HEK293 (cell line): ENCODE data around the gene KANK3.
A peak's percentile ranks its signal among the peaks of the same experiment; 100 is the strongest.

Source experiments
- CTCF ChIA-PET: fragments of 350-600 bp; formaldehyde crosslinking; extraction: SDS; loops from one replicate; lab custom pipeline; 2021; ENCODE audit warnings: antibody characterized with exemption; lab: Yijun Ruan, JAX
- POLR2A ChIA-PET: fragments of 300-600 bp; formaldehyde crosslinking; extraction: SDS; loops from one replicate; lab custom pipeline; 2020; ENCODE audit warnings: antibody characterized with exemption, inconsistent platforms; lab: Yijun Ruan, JAX
- H3K27ac ChIP-seq: fragments of 200-500 bp; sonication (Bioruptor generic); 2 replicates; pipeline ENCODE4 v1.5.1; 2014; ENCODE audit warnings: low read depth, low read length, control low read depth, inconsistent platforms; ENCODE audit errors: extremely low read depth
- H3K36me3 ChIP-seq, 2 experiments: fragments of 200-500 bp in 1 of 2; sonication (Bioruptor generic) in 1 of 2; 1 replicate in 1 of 2; 2 replicates in 1 of 2; pipeline ENCODE4 v1.5.1; 2014 to 2017; ENCODE audit warnings: inconsistent platforms in 2 of 2, low read length in 2 of 2; ENCODE audit not compliant: control insufficient read depth in 2 of 2, insufficient read depth in 1 of 2
- H3K4me1 ChIP-seq: fragments of 200-500 bp; sonication (Bioruptor generic); 2 replicates; pipeline ENCODE4 v1.5.1; 2014; ENCODE audit warnings: mild to moderate bottlenecking, low read length, inconsistent platforms; ENCODE audit not compliant: control insufficient read depth, insufficient read depth
- H3K4me3 ChIP-seq: 2 replicates; pipeline ENCODE4 v1.5.1; 2011; ENCODE audit warnings: low read depth, mild to moderate bottlenecking, control low read depth, low read length, moderate library complexity
- H3K9me3 ChIP-seq: fragments of 200-500 bp; sonication (Bioruptor generic); 2 replicates; pipeline ENCODE4 v1.5.1; 2014; ENCODE audit warnings: low read depth, low read length, inconsistent platforms; ENCODE audit not compliant: control insufficient read depth, insufficient read depth
- BCL11B ChIP-seq: fragments of 450-650 bp; formaldehyde crosslinking; IDR thresholded peaks from 2 replicates; pipeline ENCODE4 v1.5.1; 2016; ENCODE audit warnings: low read depth, missing biosample characterization, missing genetic modification characterization
- FEZF1 ChIP-seq: fragments of 450-650 bp; formaldehyde crosslinking; IDR thresholded peaks from 2 replicates; pipeline ENCODE4 v1.5.1; 2016; ENCODE audit warnings: missing biosample characterization, missing genetic modification characterization
- SALL2 ChIP-seq: fragments of 450-650 bp; formaldehyde crosslinking; IDR thresholded peaks from 2 replicates; pipeline ENCODE4 v1.5.0; 2017; ENCODE audit warnings: missing biosample characterization, mild to moderate bottlenecking, missing genetic modification characterization, borderline replicate concordance
- SCRT1 ChIP-seq: fragments of 450-650 bp; formaldehyde crosslinking; IDR thresholded peaks from 2 replicates; pipeline ENCODE4 v1.5.1; 2016; ENCODE audit warnings: missing biosample characterization, missing genetic modification characterization, borderline replicate concordance
- ZNF146 ChIP-seq: fragments of 450-650 bp; formaldehyde crosslinking; IDR thresholded peaks from 2 replicates; pipeline ENCODE4 v1.5.1; 2016; ENCODE audit warnings: missing biosample characterization, missing genetic modification characterization
- ZNF26 ChIP-seq: fragments of 450-650 bp; formaldehyde crosslinking; IDR thresholded peaks from 2 replicates; pipeline ENCODE4 v1.5.1; 2016; ENCODE audit warnings: missing biosample characterization, missing genetic modification characterization
- ZNF274 ChIP-seq, 2 experiments: fragments of 200-500 bp in 1 of 2; fragments of 450-650 bp in 1 of 2; sonication (Bioruptor generic) in 1 of 2; formaldehyde crosslinking in 1 of 2; IDR thresholded peaks; 2 replicates each; pipeline versions ENCODE4 v1.5.1 to v1.6.1; 2014 to 2016; ENCODE audit warnings: borderline replicate concordance in 1 of 2, inconsistent platforms in 1 of 2, low read length in 1 of 2, missing biosample characterization in 1 of 2, missing genetic modification characterization in 1 of 2
- ZNF558 ChIP-seq: fragments of 450-650 bp; formaldehyde crosslinking; IDR thresholded peaks from 2 replicates; pipeline ENCODE4 v1.5.1; 2016; ENCODE audit warnings: missing biosample characterization, missing genetic modification characterization
- ZNF596 ChIP-seq: fragments of 450-650 bp; IDR thresholded peaks from 2 replicates; pipeline ENCODE4 v1.5.0; 2018; ENCODE audit warnings: missing biosample characterization, mild to moderate bottlenecking, missing genetic modification characterization, moderate library complexity
- ZNF629 ChIP-seq: fragments of 450-650 bp; formaldehyde crosslinking; IDR thresholded peaks from 2 replicates; pipeline ENCODE4 v1.5.1; 2017; ENCODE audit warnings: missing biosample characterization, missing genetic modification characterization
- ZNF654 ChIP-seq: fragments of 450-650 bp; formaldehyde crosslinking; IDR thresholded peaks from 2 replicates; pipeline ENCODE4 v1.5.1; 2016; ENCODE audit warnings: low read depth, missing biosample characterization, missing genetic modification characterization
- TF ChIP-seq, protein P1 (sequence below): fragments of 450-650 bp; formaldehyde crosslinking; IDR thresholded peaks from 2 replicates; pipeline ENCODE4 v1.5.1; 2016; ENCODE audit warnings: missing biosample characterization, missing genetic modification characterization
- TF ChIP-seq, protein P2 (sequence below): fragments of 450-650 bp; formaldehyde crosslinking; IDR thresholded peaks from 2 replicates; pipeline ENCODE4 v1.5.1; 2016; ENCODE audit warnings: missing biosample characterization, missing genetic modification characterization
- TF ChIP-seq, protein P3 (sequence below): fragments of 450-650 bp; formaldehyde crosslinking; IDR thresholded peaks from 2 replicates; pipeline ENCODE4 v1.5.1; 2016; ENCODE audit warnings: missing biosample characterization, missing genetic modification characterization
- TF ChIP-seq, protein P4 (sequence below): fragments of 450-650 bp; formaldehyde crosslinking; IDR thresholded peaks from 2 replicates; pipeline ENCODE4 v1.5.1; 2017; ENCODE audit warnings: missing biosample characterization, missing genetic modification characterization

The KANK3 gene

GRCh38 chr19:8387688-8388611 lies 44.9 kb upstream of the KANK3 start:
- H3K4me1 ChIP-seq: peaks cover 3% of the 10 kb centered on the region; the same call in 1 of the 2 replicates
- ChIA-PET CTCF (no interaction called here), POLR2A (interaction anchor here (0.6 kb wide), 2 partner anchors 17 to 65 kb away, joined by 3 to 7 read pairs; no protein-coding TSS in a partner anchor)
- no peaks in the 10 kb centered on the region for H3K9me3 ChIP-seq
- TF ChIP-seq ZNF629 (peak; percentile 47; the same call in 1 of the 2 replicates), ZNF146 (no peak), ZNF596 (tag by site-specific recombination) (no peak), ZNF26 (tag by site-specific recombination) (no peak), ZNF274 (IDR thresholded peaks at IDR 0.05; ENCODE audit: low read length) (no peak), ZNF274 (tag by site-specific recombination; IDR thresholded peaks at IDR 0.05; ENCODE audit: borderline replicate concordance) (no peak), BCL11B (tag by site-specific recombination) (no peak)
- TF ChIP-seq, protein P1, sequence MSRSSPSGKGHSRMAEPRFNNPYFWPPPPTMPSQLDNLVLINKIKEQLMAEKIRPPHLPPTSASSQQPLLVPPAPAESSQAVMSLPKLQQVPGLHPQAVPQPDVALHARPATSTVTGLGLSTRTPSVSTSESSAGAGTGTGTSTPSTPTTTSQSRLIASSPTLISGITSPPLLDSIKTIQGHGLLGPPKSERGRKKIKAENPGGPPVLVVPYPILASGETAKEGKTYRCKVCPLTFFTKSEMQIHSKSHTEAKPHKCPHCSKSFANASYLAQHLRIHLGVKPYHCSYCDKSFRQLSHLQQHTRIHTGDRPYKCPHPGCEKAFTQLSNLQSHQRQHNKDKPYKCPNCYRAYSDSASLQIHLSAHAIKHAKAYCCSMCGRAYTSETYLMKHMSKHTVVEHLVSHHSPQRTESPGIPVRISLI (tag by site-specific recombination): peak; percentile 94
- no peak overlapping the region for H3K4me3 ChIP-seq
- peaks cover 0 to 3% of the 10 kb centered on the region in 2 experiments; a peak in 1 of 3 replicates for H3K36me3 ChIP-seq
- H3K27ac ChIP-seq: no peak overlapping the region

GRCh38 chr19:8386990-8387389 lies 43.9 kb upstream of the KANK3 start:
- ChIA-PET CTCF (interaction anchor here (0.8 kb wide), 1 partner anchor 119 kb away, joined by 3 read pairs; no protein-coding TSS in a partner anchor), POLR2A (interaction anchor here (0.6 kb wide), 1 partner anchor 66 kb away, joined by 3 read pairs; no protein-coding TSS in a partner anchor)
- peaks cover 0 to 3% of the 10 kb centered on the region in 2 experiments; a peak in 1 of 3 replicates for H3K36me3 ChIP-seq
- H3K9me3 ChIP-seq: no peaks in the 10 kb centered on the region
- no peak overlapping the region for H3K4me3 ChIP-seq
- TF ChIP-seq SALL2: no peak
- TF ChIP-seq ZNF558 (tag by site-specific recombination): no peak
- TF ChIP-seq FEZF1 (tag by site-specific recombination): no peak
- TF ChIP-seq, protein P2, sequence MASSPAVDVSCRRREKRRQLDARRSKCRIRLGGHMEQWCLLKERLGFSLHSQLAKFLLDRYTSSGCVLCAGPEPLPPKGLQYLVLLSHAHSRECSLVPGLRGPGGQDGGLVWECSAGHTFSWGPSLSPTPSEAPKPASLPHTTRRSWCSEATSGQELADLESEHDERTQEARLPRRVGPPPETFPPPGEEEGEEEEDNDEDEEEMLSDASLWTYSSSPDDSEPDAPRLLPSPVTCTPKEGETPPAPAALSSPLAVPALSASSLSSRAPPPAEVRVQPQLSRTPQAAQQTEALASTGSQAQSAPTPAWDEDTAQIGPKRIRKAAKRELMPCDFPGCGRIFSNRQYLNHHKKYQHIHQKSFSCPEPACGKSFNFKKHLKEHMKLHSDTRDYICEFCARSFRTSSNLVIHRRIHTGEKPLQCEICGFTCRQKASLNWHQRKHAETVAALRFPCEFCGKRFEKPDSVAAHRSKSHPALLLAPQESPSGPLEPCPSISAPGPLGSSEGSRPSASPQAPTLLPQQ: no peak
- TF ChIP-seq SCRT1 (tag by site-specific recombination): no peak
- TF ChIP-seq, protein P3, sequence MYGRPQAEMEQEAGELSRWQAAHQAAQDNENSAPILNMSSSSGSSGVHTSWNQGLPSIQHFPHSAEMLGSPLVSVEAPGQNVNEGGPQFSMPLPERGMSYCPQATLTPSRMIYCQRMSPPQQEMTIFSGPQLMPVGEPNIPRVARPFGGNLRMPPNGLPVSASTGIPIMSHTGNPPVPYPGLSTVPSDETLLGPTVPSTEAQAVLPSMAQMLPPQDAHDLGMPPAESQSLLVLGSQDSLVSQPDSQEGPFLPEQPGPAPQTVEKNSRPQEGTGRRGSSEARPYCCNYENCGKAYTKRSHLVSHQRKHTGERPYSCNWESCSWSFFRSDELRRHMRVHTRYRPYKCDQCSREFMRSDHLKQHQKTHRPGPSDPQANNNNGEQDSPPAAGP (tag by site-specific recombination): no peak
- no peak for TF ChIP-seq ZNF654 (tag by site-specific recombination)
- TF ChIP-seq, protein P4, sequence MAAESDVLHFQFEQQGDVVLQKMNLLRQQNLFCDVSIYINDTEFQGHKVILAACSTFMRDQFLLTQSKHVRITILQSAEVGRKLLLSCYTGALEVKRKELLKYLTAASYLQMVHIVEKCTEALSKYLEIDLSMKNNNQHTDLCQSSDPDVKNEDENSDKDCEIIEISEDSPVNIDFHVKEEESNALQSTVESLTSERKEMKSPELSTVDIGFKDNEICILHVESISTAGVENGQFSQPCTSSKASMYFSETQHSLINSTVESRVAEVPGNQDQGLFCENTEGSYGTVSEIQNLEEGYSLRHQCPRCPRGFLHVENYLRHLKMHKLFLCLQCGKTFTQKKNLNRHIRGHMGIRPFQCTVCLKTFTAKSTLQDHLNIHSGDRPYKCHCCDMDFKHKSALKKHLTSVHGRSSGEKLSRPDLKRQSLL (tag by site-specific recombination): no peak
- peaks cover 3% of the 10 kb centered on the region; the same call in 1 of the 2 replicates for H3K4me1 ChIP-seq
- H3K27ac ChIP-seq: no peak overlapping the region
